UCSD-AML1 (cell line): Measurements from ENCODE around the gene TPD52L2.

Experiments used
- DNase-seq: peaks from one replicate; lab custom pipeline; 2025; ENCODE audit not compliant: unreplicated experiment; lab: John Stamatoyannopoulos, UW

The TPD52L2 gene

DNA sequence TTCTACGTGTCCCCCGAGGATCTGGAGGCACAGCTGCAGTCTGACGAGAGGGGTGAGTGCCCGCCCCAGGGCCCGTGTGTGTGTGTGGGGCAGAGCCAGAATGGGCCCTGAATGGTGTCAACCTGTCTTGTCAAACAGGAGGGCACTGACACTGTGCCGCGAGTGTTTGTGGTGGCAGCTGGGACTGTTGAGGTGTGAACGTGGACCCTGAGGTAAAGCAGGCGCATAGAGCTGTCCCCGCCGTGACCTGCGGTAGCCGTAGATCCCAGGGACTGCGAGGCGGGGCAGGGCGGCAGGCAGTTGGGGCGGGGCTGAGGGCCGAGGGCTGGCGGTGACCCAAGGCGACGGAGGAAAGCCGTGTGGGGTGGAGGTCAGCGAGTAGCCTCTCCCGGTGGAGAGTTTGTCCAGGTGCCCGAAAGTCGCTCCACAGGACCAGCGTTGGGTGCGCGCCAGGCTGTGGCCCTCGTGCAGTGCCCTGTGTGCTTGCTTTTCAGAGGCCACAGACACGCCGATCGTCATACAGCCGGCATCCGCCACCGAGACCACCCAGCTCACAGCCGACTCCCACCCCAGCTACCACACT, 66.0 kb downstream of the TPD52L2 start:
- DNase-seq, result no peak

- DNase-seq, result no peak
Observed at GRCh38 chr20:63931735-63932134, 66.7 kb downstream of the TPD52L2 start.

- no peak for DNase-seq
Observed at GRCh38 chr20:63932606-63933160, 67.6 kb downstream of the TPD52L2 start.

DNA sequence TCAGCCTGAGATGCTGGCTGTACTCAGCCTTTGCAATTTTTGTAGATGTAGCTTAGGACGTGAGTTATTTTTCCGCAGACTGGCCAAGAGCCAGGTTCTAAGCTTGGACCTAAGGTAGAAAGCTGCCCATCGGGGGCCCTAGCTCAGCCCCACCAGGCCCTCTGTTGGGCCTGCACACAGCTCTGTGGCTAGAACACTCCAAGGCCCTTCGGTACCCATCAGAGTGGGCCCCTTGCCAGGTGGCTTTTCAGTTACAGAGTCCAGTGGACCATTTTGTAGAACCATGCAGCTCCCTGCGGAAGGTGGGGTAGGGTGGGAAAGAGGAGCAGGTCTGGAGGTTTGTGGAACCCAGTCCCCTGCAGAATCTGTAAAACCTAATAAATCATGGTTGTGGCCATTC, 68.6 kb downstream of the TPD52L2 start:
- no peak for DNase-seq

DNA sequence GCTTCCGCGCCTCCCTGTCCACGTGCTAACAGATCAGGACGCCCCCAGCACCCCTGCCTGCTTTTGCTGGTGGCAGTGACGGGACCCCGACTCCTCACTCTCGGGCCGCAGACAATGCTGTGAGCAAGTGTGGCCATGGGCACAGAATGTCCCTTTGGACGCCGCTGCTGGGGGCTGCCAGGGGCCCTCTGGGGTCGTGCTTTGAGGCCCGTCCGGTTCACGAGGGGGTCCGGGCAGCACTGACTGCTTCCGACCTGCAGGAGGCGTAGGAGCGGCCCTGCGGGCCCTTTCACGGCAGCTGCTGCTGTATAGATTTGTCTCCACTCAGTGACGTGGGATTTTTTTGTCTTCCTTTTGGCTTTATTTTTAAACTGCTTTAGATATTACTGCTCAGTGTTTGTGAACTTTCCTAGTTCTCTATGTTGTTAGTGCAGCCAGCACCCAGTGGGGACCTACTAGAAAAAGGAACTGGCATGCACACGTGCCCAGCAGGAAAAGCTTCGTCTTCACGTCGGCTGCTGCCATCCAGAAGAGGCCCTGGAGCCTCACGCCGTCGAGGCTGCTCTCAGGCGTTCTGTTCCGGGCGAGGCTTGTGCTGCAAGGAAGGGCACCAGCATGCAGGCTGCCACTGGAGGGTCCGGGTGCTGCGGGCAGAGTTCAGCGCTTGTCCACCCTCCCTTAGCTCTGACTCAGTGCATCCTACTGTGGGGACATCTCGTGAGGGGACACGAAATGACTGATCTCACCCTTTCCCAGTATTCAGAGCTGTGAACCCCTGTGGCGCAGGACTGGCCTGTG, 69.4 kb downstream of the TPD52L2 start:
- no peak for DNase-seq

- DNase-seq, result no peak
Observed at GRCh38 chr20:63935447-63935846, 70.4 kb downstream of the TPD52L2 start.

GRCh38 chr20:63937596-63937995, 72.5 kb downstream of the TPD52L2 start:
- DNase-seq, result no peak

DNA sequence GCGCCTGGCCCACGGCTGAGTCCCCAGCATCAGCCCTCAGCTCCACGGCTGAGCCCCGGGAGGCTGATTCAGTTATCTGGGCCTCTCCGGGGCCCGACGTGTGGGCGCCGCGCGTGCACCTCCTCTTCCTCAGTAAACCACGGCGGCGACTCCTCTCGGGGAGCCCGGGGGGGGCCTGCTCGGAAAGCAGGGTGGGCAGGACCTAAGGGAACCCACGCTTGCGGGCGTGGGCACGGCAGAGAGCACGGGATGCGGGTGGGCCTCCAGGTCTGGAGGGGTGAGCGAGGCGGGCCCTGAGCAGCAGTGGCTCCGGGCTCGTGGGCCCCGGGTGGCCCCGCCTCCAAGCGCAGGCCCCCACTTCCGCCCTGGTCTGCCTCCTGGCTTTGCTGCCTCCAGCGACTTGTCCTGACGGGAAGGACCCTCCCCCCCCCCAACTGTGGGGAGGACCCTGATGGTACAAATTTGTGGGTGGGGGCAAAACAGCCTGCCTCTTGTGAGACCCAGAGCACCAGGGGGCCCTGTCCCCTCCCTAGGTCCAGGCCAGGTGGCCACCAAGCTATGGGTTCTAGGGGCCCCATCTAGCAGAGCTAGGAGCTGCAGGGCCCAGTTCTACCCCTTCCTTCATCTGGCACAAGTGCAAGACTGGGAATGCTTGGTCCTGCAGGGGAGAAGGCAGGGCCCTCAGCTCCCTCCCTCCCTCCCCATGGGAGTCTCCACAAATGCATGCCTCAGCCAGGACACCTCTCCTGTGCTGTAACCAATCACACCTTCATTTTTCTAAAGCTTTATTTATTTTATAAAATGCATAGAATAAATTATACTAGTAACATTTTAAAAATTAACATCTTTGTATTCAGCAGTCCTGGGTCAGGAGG, 74.2 kb downstream of the TPD52L2 start:
- DNase-seq, result no peak

- no peak for DNase-seq
Observed at GRCh38 chr20:63940071-63940471, 75.0 kb downstream of the TPD52L2 start.

DNA sequence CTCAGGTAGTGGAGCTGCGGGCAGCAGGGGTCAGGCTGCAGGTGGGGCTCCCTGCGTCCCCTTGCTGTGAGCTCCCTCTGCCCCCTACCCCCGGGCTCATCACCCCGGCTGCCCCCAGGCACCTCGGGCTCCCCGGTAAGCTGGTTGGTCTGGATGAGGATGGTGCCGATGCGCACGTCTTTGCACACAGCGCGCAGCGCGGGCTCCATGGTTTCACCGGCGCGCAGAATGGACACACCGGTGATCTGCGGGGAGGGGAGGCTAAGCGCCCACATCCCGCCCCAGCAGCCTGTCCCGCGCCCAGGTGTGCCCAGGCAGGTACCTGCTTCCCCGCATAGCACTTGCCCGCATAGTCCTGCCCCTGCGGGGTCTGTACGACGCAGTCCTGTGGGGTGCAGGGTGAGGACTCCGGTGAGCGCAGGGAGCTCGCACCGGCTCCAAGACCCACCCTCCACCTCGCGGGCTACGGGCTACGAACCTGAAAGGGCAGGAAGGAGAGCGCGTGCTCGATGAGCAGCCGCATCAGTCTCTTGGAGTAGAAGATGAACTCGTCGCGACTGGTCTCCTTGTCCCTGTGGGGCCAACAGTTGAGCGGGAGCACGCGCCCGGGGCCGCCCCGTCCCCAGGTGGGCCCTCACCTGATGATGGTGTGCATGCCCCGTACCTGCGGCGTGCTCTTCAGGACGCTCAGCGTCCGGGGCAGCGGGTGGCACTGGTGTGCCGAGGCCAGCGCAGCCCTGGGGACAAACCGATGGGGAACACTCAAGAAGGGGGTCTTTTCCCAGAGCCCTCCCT, 75.6 kb downstream of the TPD52L2 start:
- DNase-seq, result no peak
